A673 (cell line): ENCODE results near the gene LAP3. TPM values are rescaled to one million over a fixed set of nuclear protein-coding genes. Genes with fewer than 3 reads are reported as not detected.

Experiments used
- BruUV-seq: library from RNA; stranded (reverse); fragments of 400-500 nt; replicated peaks from 2 replicates; lab custom pipeline; 2021; lab: Mats Ljungman, UMichigan
- CTCF ChIA-PET: fragments of 300-600 bp; sonication (Branson Sonifier 250); formaldehyde crosslinking; loops from one replicate; lab custom pipeline; 2022; ENCODE audit warnings: antibody characterized with exemption; lab: Charles Lee
- POLR2A ChIA-PET: fragments of 300-600 bp; sonication (Branson Sonifier 250); formaldehyde crosslinking; loops from one replicate; lab custom pipeline; 2022; ENCODE audit warnings: antibody characterized with exemption; ENCODE audit not compliant: low non-redundant PET; lab: Charles Lee
- DNase-seq: peaks from one replicate; pipeline ENCODE4 v3.0.0-alpha.2; 2015; ENCODE audit warnings: low spot score
- H3K27ac ChIP-seq: fragments of 200-600 bp; sonication (generic); 2 replicates; pipeline ENCODE4 v1.5.1; 2016; ENCODE audit warnings: mixed run types, low read depth, mild to moderate bottlenecking, mixed read lengths, antibody characterized with exemption, low read length; ENCODE audit not compliant: poor library complexity, severe bottlenecking
- H3K27me3 ChIP-seq: fragments of 200-600 bp; sonication (generic); replicated peaks from 2 replicates; pipeline ENCODE4 v1.6.1; 2017; ENCODE audit warnings: mixed run types, low read depth, mild to moderate bottlenecking, mixed read lengths, antibody characterized with exemption, low read length; ENCODE audit not compliant: insufficient read depth, poor library complexity
- H3K36me3 ChIP-seq: fragments of 200-600 bp; sonication (generic); 2 replicates; pipeline ENCODE4 v1.6.1; 2016; ENCODE audit warnings: mixed run types, mild to moderate bottlenecking, mixed read lengths, antibody characterized with exemption, low read length; ENCODE audit not compliant: insufficient read depth, poor library complexity, severe bottlenecking
- H3K4me1 ChIP-seq: fragments of 200-600 bp; sonication (generic); 2 replicates; pipeline ENCODE4 v1.6.1; 2017; ENCODE audit warnings: mixed run types, mild to moderate bottlenecking, mixed read lengths, antibody characterized with exemption, low read length; ENCODE audit not compliant: insufficient read depth, poor library complexity, severe bottlenecking
- H3K4me3 ChIP-seq: fragments of 200-600 bp; sonication (generic); 2 replicates; pipeline ENCODE4 v1.5.1; 2016; ENCODE audit warnings: low read depth, mixed run types, mild to moderate bottlenecking, mixed read lengths, low read length; ENCODE audit not compliant: poor library complexity, severe bottlenecking
- H3K9me3 ChIP-seq: fragments of 200-600 bp; sonication (generic); 2 replicates; pipeline ENCODE4 v1.6.1; 2016; ENCODE audit warnings: mixed run types, low read depth, mild to moderate bottlenecking, mixed read lengths, antibody characterized with exemption, low read length; ENCODE audit not compliant: poor library complexity, severe bottlenecking
- CTCF ChIP-seq: fragments of 300-800, 200-600 bp; sonication (generic); conservative IDR thresholded peaks from 2 replicates; pipeline ENCODE4 v1.5.1; 2017; ENCODE audit warnings: low read depth, mild to moderate bottlenecking, antibody characterized with exemption, low read length, moderate library complexity, mixed read lengths
- EZH2 ChIP-seq: fragments of 200-600 bp; sonication (generic); IDR thresholded peaks from 2 replicates; pipeline ENCODE4 v1.6.1; 2017; ENCODE audit warnings: borderline replicate concordance, low read depth, mild to moderate bottlenecking, mixed read lengths, antibody characterized with exemption, low read length; ENCODE audit not compliant: poor library complexity, severe bottlenecking
- intact Hi-C: fragments of 100-400 bp; cut with micrococcal nuclease; formaldehyde crosslinking; loops from one replicate; pipeline ENCODE4 v1.10.0; 2022; ENCODE audit not compliant: unreplicated experiment
- total RNA-seq: library from RNA; stranded (reverse); gene quantifications from 2 replicates; pipeline ENCODE4 v1.2.3, GENCODE V29; 2021

The LAP3 gene
- total RNA-seq, 1 experiment from 2014 or later, result 54.1 TPM

DNA sequence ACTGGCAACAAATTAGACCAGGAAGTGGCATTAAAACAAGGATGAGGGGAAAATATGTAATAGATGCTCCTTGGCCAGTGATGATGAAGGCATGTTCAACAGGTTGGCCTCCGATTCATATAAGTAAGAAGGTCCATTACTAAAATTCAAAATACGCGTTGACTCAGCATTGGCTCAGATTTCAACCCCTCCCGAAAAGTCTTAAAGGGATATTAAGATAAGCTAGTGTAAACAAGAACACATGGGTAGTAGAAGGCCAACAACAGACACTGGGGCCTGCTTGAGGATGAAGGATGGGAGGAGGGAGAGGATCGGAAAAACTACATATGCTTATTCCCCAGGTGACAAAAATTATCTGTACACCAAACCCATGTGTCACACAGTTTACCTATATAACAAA lies 19.1 kb upstream of the LAP3 start:
- Histone ChIP-seq H3K9me3 (no peaks in the 10 kb centered on the region), H3K4me3 (no peak overlapping the region), H3K36me3 (no peaks in the 10 kb centered on the region), H3K27me3 (no peaks in the 10 kb centered on the region), H3K4me1 (no peaks in the 10 kb centered on the region), H3K27ac (no peak overlapping the region)
- no peak for DNase-seq
- no peak for TF ChIP-seq CTCF
- TF ChIP-seq EZH2, result no peak
- BruUV-seq, result no TSS peak
- POLR2A ChIA-PET, result no interaction called here
- intact Hi-C loops, result no loop called here
- CTCF ChIA-PET, result no interaction called here

GRCh38 chr4:17558941-17559708 lies 17.9 kb upstream of the LAP3 start:
- no peak overlapping the region for H3K4me3 ChIP-seq
- BruUV-seq, result no TSS peak
- POLR2A ChIA-PET, result no interaction called here
- H3K4me1 ChIP-seq, result no peaks in the 10 kb centered on the region
- CTCF ChIA-PET, result no interaction called here
- H3K36me3 ChIP-seq, result no peaks in the 10 kb centered on the region
- H3K27ac ChIP-seq, result no peak overlapping the region
- H3K9me3 ChIP-seq, result no peaks in the 10 kb centered on the region
- intact Hi-C loops, result no loop called here
- no peaks in the 10 kb centered on the region for H3K27me3 ChIP-seq
- DNase-seq, result no peak
- TF ChIP-seq EZH2, result no peak
- no peak for TF ChIP-seq CTCF

DNA sequence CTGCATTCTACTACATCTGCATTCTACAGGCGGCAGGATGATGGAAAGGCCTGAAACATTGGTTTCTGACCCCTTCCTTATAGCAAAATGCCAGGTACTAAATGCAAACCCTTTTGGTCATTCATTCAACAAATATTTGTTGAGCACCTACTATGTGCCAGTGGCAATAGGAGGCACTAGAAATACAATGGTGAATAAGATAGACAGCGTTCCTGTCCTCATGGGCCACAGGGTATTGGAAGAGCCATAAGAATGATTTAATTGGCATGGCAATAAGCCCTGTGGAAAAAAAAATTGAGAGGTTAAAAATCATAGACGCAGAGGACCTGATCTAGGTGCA lies 17.3 kb upstream of the LAP3 start:
- no peaks in the 10 kb centered on the region for H3K36me3 ChIP-seq
- H3K27me3 ChIP-seq, result no peaks in the 10 kb centered on the region
- CTCF ChIA-PET, result no interaction called here
- no peak for DNase-seq
- H3K9me3 ChIP-seq, result no peaks in the 10 kb centered on the region
- BruUV-seq, result no TSS peak
- intact Hi-C loops, result no loop called here
- H3K4me1 ChIP-seq, result no peaks in the 10 kb centered on the region
- H3K27ac ChIP-seq, result no peak overlapping the region
- POLR2A ChIA-PET, result no interaction called here
- no peak overlapping the region for H3K4me3 ChIP-seq
- TF ChIP-seq CTCF (no peak), EZH2 (no peak)
